Measurements from ENCODE around the gene FOXP1.

The FOXP1 gene

GRCh38 chr3:71067977-71068654 is 515.4 kb downstream of the FOXP1 start:
- DNase-seq (ENCODE audit: extremely low spot score) = no peak
- TF ChIP-seq SUZ12 (IDR thresholded peaks at IDR 0.05) = no peak
- no peak for TF ChIP-seq L3MBTL2 (conservative IDR thresholded peaks at IDR 0.05)
- no peak for TF ChIP-seq ZNF384 (IDR thresholded peaks at IDR 0.05)
- no peak for TF ChIP-seq HDGF (IDR thresholded peaks at IDR 0.05; ENCODE audit: borderline replicate concordance)
- no peak for TF ChIP-seq NFRKB (IDR thresholded peaks at IDR 0.05)
- no peak for TF ChIP-seq TARDBP (IDR thresholded peaks at IDR 0.05)
- TF ChIP-seq CTBP1 (IDR thresholded peaks at IDR 0.05; ENCODE audit: borderline replicate concordance) = no peak
- no peak for TF ChIP-seq LEF1 (IDR thresholded peaks at IDR 0.05; ENCODE audit: borderline replicate concordance)
- TF ChIP-seq, protein P1, sequence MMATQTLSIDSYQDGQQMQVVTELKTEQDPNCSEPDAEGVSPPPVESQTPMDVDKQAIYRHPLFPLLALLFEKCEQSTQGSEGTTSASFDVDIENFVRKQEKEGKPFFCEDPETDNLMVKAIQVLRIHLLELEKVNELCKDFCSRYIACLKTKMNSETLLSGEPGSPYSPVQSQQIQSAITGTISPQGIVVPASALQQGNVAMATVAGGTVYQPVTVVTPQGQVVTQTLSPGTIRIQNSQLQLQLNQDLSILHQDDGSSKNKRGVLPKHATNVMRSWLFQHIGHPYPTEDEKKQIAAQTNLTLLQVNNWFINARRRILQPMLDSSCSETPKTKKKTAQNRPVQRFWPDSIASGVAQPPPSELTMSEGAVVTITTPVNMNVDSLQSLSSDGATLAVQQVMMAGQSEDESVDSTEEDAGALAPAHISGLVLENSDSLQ (IDR thresholded peaks at IDR 0.05) = no peak
- no peak for TF ChIP-seq FOXK2 (IDR thresholded peaks at IDR 0.05)
- TF ChIP-seq ELF4 (IDR thresholded peaks at IDR 0.05) = no peak
- no peak for TF ChIP-seq SP1 (IDR thresholded peaks at IDR 0.05)
- no peak for TF ChIP-seq FOXM1 (IDR thresholded peaks at IDR 0.05; ENCODE audit: borderline replicate concordance)
- no peak for TF ChIP-seq ARNT (IDR thresholded peaks at IDR 0.05)
- TF ChIP-seq FOXA1 (IDR thresholded peaks at IDR 0.05) = no peak
- TF ChIP-seq BHLHE40 (IDR thresholded peaks at IDR 0.05; ENCODE audit: borderline replicate concordance) = no peak
- POLR2A ChIA-PET = no interaction called here
- CTCF ChIA-PET = interaction anchor here (0.5 to 0.8 kb wide), 3 partner anchors 61 to 113 kb away, joined by 3 to 4 read pairs (median 3); no protein-coding TSS in a partner anchor

DNA sequence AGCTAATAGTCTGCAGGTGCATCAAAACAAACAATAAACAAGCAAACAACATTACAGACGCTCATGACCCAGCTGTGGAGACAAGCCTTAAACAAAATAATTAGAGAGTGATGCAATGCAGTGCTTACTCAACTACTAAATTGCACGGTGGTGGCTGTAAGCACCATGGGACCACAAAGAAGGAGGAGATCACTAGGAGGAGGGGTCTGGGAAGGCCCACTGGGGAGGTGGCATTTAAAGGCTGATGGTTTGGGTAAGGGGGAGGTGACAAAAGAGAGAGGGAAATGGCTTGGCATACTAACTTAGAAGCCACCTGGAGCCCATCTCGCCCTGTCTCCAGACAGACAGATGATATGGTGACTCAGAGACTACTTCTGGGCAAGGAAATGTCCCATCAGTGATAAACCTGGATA is 516.7 kb downstream of the FOXP1 start:
- CTCF ChIA-PET = no interaction called here
- no peak for TF ChIP-seq ARNT (IDR thresholded peaks at IDR 0.05)
- TF ChIP-seq SUZ12 (IDR thresholded peaks at IDR 0.05) = no peak
- no peak for TF ChIP-seq SP1 (IDR thresholded peaks at IDR 0.05)
- no peak for TF ChIP-seq ZNF384 (IDR thresholded peaks at IDR 0.05)
- TF ChIP-seq ELF4 (IDR thresholded peaks at IDR 0.05) = no peak
- TF ChIP-seq BHLHE40 (IDR thresholded peaks at IDR 0.05; ENCODE audit: borderline replicate concordance) = no peak
- TF ChIP-seq CTBP1 (IDR thresholded peaks at IDR 0.05; ENCODE audit: borderline replicate concordance) = no peak
- no peak for TF ChIP-seq L3MBTL2 (conservative IDR thresholded peaks at IDR 0.05)
- no peak for TF ChIP-seq LEF1 (IDR thresholded peaks at IDR 0.05; ENCODE audit: borderline replicate concordance)
- TF ChIP-seq, protein P1 (IDR thresholded peaks at IDR 0.05) = no peak
- TF ChIP-seq NFRKB (IDR thresholded peaks at IDR 0.05) = no peak
- TF ChIP-seq HDGF (IDR thresholded peaks at IDR 0.05; ENCODE audit: borderline replicate concordance) = no peak
- TF ChIP-seq FOXK2 (IDR thresholded peaks at IDR 0.05) = no peak
- no peak for TF ChIP-seq TARDBP (IDR thresholded peaks at IDR 0.05)
- DNase-seq (ENCODE audit: extremely low spot score) = no peak
- POLR2A ChIA-PET = no interaction called here

DNA sequence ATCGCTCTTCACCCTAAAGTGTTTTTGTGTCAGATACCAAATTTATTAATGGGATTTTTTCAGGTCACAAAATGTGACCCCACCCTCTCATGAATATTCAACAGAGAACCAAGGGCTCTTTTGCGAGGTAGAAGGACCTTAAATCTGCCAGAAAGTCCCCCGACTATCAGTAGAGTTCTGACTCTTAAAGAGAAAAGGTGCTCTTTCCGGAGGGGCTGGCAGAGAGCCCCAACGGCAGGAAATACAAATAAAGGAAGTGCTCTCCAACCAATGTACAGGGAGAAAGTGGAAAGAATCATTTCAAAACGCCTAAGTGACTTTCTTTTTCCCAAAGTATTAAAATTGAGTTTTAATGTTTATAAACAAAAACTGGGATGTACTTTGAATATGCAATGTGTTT is 517.2 kb downstream of the FOXP1 start:
- ChIA-PET CTCF (no interaction called here), POLR2A (no interaction called here)
- TF ChIP-seq LEF1 (IDR thresholded peaks at IDR 0.05; ENCODE audit: borderline replicate concordance) (no peak), SUZ12 (IDR thresholded peaks at IDR 0.05) (no peak), TARDBP (IDR thresholded peaks at IDR 0.05) (no peak), CTBP1 (IDR thresholded peaks at IDR 0.05; ENCODE audit: borderline replicate concordance) (no peak), BHLHE40 (IDR thresholded peaks at IDR 0.05; ENCODE audit: borderline replicate concordance) (no peak), ELF4 (IDR thresholded peaks at IDR 0.05) (no peak)
- DNase-seq (ENCODE audit: extremely low spot score) = no peak

GRCh38 chr3:71065764-71066013 is 517.8 kb downstream of the FOXP1 start:
- ChIA-PET CTCF (no interaction called here), POLR2A (no interaction called here)
- TF ChIP-seq CTBP1 (IDR thresholded peaks at IDR 0.05; ENCODE audit: borderline replicate concordance) (no peak), SP1 (IDR thresholded peaks at IDR 0.05) (no peak), HDGF (IDR thresholded peaks at IDR 0.05; ENCODE audit: borderline replicate concordance) (no peak), ELF4 (IDR thresholded peaks at IDR 0.05) (no peak), TARDBP (IDR thresholded peaks at IDR 0.05) (no peak), LEF1 (IDR thresholded peaks at IDR 0.05; ENCODE audit: borderline replicate concordance) (no peak), L3MBTL2 (conservative IDR thresholded peaks at IDR 0.05) (no peak)
- no peak for DNase-seq (ENCODE audit: extremely low spot score)

GRCh38 chr3:71064956-71065763 is 518.4 kb downstream of the FOXP1 start:
- peak; percentile 36 for DNase-seq (ENCODE audit: extremely low spot score)
- no peak for TF ChIP-seq ARNT (IDR thresholded peaks at IDR 0.05)
- TF ChIP-seq L3MBTL2 (conservative IDR thresholded peaks at IDR 0.05) = peak; percentile 43
- TF ChIP-seq FOXK2 (IDR thresholded peaks at IDR 0.05) = no peak
- no peak for TF ChIP-seq ZNF384 (IDR thresholded peaks at IDR 0.05)
- TF ChIP-seq HDGF (IDR thresholded peaks at IDR 0.05; ENCODE audit: borderline replicate concordance) = no peak
- no peak for TF ChIP-seq BHLHE40 (IDR thresholded peaks at IDR 0.05; ENCODE audit: borderline replicate concordance)
- ChIA-PET POLR2A (interaction anchor here (1.1 to 1.9 kb wide), 3 partner anchors 10 to 518 kb away, joined by 3 to 4 read pairs (median 4); partner anchors contain the start of gene FOXP1), CTCF (no interaction called here)

DNA sequence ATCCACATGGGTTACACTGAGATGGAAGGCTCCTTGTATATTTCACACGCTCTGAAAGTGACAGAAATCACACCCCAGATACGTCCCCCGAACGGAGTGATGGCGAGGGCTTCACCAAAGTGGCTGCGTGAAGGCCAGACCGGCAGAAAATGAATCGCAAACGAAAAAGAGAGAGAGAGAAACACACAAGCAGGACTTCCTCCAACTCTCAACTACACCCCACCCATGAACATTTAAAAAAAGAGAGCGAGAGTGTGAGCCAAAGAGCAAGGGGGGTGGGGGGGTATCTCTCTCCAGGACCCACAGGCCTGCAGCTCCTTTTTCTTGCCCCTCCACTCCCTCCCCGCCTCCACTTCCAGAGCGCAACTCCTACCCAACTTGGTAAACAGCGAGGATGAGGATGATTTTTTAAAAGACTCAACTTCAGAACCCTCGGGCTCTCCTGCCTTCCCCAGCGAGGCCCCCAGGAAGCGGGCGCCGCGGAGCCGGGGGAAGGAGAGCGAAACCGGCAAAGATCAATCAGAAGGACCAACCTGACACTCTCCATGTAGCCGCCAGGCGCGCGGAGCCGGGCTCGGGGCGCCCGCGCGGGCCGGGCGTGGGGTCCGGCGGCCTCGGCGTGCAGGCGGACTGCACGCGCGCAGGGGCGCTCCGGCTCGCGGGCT is 519.1 kb downstream of the FOXP1 start:
- ChIA-PET CTCF (interaction anchor here (0.6 kb wide), 1 partner anchor 130 kb away, joined by 3 read pairs; no protein-coding TSS in a partner anchor), POLR2A (interaction anchor here (0.6 to 1.9 kb wide), 7 partner anchors 9 to 519 kb away, joined by 3 to 4 read pairs (median 3); partner anchors contain the start of gene FOXP1)
- no peak for TF ChIP-seq TARDBP (IDR thresholded peaks at IDR 0.05)
- TF ChIP-seq LEF1 (IDR thresholded peaks at IDR 0.05; ENCODE audit: borderline replicate concordance) = no peak
- TF ChIP-seq L3MBTL2 (conservative IDR thresholded peaks at IDR 0.05) = peak; percentile 83
- TF ChIP-seq, protein P1 (IDR thresholded peaks at IDR 0.05) = no peak
- TF ChIP-seq FOXM1 (IDR thresholded peaks at IDR 0.05; ENCODE audit: borderline replicate concordance) = no peak
- TF ChIP-seq ELF4 (IDR thresholded peaks at IDR 0.05) = no peak
- no peak for TF ChIP-seq SUZ12 (IDR thresholded peaks at IDR 0.05)
- no peak for TF ChIP-seq SP1 (IDR thresholded peaks at IDR 0.05)
- DNase-seq (ENCODE audit: extremely low spot score) = peak; percentile 40

Measured in HEK293T (cell line).